ENCODE measurements around the gene ADAMTS5.

Gene ADAMTS5

DNA sequence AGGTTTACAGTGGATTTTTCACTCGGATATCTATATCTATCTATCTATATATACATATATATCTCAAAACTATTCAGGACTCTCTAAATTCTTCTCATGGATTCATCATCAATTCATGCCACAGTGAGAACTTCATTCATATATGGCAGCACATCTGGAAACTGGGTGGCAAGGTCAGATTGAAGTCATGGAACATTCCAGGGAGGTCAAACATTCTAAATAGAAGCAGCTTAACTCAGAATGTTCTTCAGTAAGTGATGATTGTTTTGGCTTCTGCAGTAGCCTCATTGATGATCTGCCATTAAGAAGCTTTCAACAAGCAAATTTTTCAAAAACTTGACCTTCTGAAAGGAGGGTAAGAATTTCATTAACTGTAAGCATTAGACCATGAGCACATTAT, 74.7 kb downstream of the ADAMTS5 start:
- Histone ChIP-seq H3K4me3 (ENCODE audit: low read depth in 1 of 2, low read length in 2 of 2) (no peak overlapping the region), H3K27ac (ENCODE audit: low read depth, low read length) (no peak overlapping the region), H3K4me1 (ENCODE audit: control insufficient read depth in 1 of 2, insufficient read depth in 2 of 2, low read length in 2 of 2) (no peaks in the 10 kb centered on the region), H3K9ac (ENCODE audit: low read depth in 1 of 2, low read length in 2 of 2) (no peak overlapping the region), H3K27me3 (ENCODE audit: control insufficient read depth in 1 of 2, insufficient read depth in 2 of 2, low read length in 2 of 2) (no peaks in the 10 kb centered on the region), H3K36me3 (ENCODE audit: control insufficient read depth in 1 of 2, insufficient read depth in 2 of 2, low read length in 2 of 2) (no peaks in the 10 kb centered on the region), H3K9me3 (ENCODE audit: control insufficient read depth in 1 of 2, low read length in 2 of 2) (no peaks in the 10 kb centered on the region)

- Histone ChIP-seq H3K9me3 (ENCODE audit: control insufficient read depth in 1 of 2, low read length in 2 of 2) (no peaks in the 10 kb centered on the region), H3K36me3 (ENCODE audit: control insufficient read depth in 1 of 2, insufficient read depth in 2 of 2, low read length in 2 of 2) (no peaks in the 10 kb centered on the region), H3K9ac (ENCODE audit: low read depth in 1 of 2, low read length in 2 of 2) (no peak overlapping the region), H3K4me3 (ENCODE audit: low read depth in 1 of 2, low read length in 2 of 2) (no peak overlapping the region), H3K27me3 (ENCODE audit: control insufficient read depth in 1 of 2, insufficient read depth in 2 of 2, low read length in 2 of 2) (no peaks in the 10 kb centered on the region), H3K27ac (ENCODE audit: low read depth, low read length) (no peak overlapping the region), H3K4me1 (ENCODE audit: control insufficient read depth in 1 of 2, insufficient read depth in 2 of 2, low read length in 2 of 2) (no peaks in the 10 kb centered on the region)
These were observed 78.0 kb downstream of the ADAMTS5 start for GRCh38 chr21:26888931-26889330.

GRCh38 chr21:26888256-26888655, 78.6 kb downstream of the ADAMTS5 start:
- Histone ChIP-seq H3K27me3 (ENCODE audit: control insufficient read depth in 1 of 2, insufficient read depth in 2 of 2, low read length in 2 of 2) (no peaks in the 10 kb centered on the region), H3K9me3 (ENCODE audit: control insufficient read depth in 1 of 2, low read length in 2 of 2) (no peaks in the 10 kb centered on the region), H3K4me1 (ENCODE audit: control insufficient read depth in 1 of 2, insufficient read depth in 2 of 2, low read length in 2 of 2) (no peaks in the 10 kb centered on the region), H3K9ac (ENCODE audit: low read depth in 1 of 2, low read length in 2 of 2) (no peak overlapping the region), H3K4me3 (ENCODE audit: low read depth in 1 of 2, low read length in 2 of 2) (no peak overlapping the region), H3K36me3 (ENCODE audit: control insufficient read depth in 1 of 2, insufficient read depth in 2 of 2, low read length in 2 of 2) (no peaks in the 10 kb centered on the region), H3K27ac (ENCODE audit: low read depth, low read length) (no peak overlapping the region)

GRCh38 chr21:26887251-26887650, 79.6 kb downstream of the ADAMTS5 start:
- no peak overlapping the region for H3K9ac ChIP-seq (ENCODE audit: low read depth in 1 of 2, low read length in 2 of 2)
- H3K4me1 ChIP-seq (ENCODE audit: control insufficient read depth in 1 of 2, insufficient read depth in 2 of 2, low read length in 2 of 2): no peaks in the 10 kb centered on the region
- H3K27ac ChIP-seq (ENCODE audit: low read depth, low read length): no peak overlapping the region
- no peaks in the 10 kb centered on the region for H3K27me3 ChIP-seq (ENCODE audit: control insufficient read depth in 1 of 2, insufficient read depth in 2 of 2, low read length in 2 of 2)
- H3K4me3 ChIP-seq (ENCODE audit: low read depth in 1 of 2, low read length in 2 of 2): no peak overlapping the region
- H3K9me3 ChIP-seq (ENCODE audit: control insufficient read depth in 1 of 2, low read length in 2 of 2): no peaks in the 10 kb centered on the region
- H3K36me3 ChIP-seq (ENCODE audit: control insufficient read depth in 1 of 2, insufficient read depth in 2 of 2, low read length in 2 of 2): no peaks in the 10 kb centered on the region

GRCh38 chr21:26884436-26884835, 82.5 kb downstream of the ADAMTS5 start:
- no peaks in the 10 kb centered on the region for H3K4me1 ChIP-seq (ENCODE audit: control insufficient read depth in 1 of 2, insufficient read depth in 2 of 2, low read length in 2 of 2)
- no peak overlapping the region for H3K4me3 ChIP-seq (ENCODE audit: low read depth in 1 of 2, low read length in 2 of 2)
- no peak overlapping the region for H3K9ac ChIP-seq (ENCODE audit: low read depth in 1 of 2, low read length in 2 of 2)
- no peaks in the 10 kb centered on the region for H3K9me3 ChIP-seq (ENCODE audit: control insufficient read depth in 1 of 2, low read length in 2 of 2)
- no peak overlapping the region for H3K27ac ChIP-seq (ENCODE audit: low read depth, low read length)
- H3K27me3 ChIP-seq (ENCODE audit: control insufficient read depth in 1 of 2, insufficient read depth in 2 of 2, low read length in 2 of 2): no peaks in the 10 kb centered on the region
- no peaks in the 10 kb centered on the region for H3K36me3 ChIP-seq (ENCODE audit: control insufficient read depth in 1 of 2, insufficient read depth in 2 of 2, low read length in 2 of 2)

- Histone ChIP-seq H3K27ac (ENCODE audit: low read depth, low read length) (no peak overlapping the region), H3K4me3 (ENCODE audit: low read depth in 1 of 2, low read length in 2 of 2) (no peak overlapping the region)
These were observed 83.1 kb downstream of the ADAMTS5 start for GRCh38 chr21:26883768-26884167.

DNA sequence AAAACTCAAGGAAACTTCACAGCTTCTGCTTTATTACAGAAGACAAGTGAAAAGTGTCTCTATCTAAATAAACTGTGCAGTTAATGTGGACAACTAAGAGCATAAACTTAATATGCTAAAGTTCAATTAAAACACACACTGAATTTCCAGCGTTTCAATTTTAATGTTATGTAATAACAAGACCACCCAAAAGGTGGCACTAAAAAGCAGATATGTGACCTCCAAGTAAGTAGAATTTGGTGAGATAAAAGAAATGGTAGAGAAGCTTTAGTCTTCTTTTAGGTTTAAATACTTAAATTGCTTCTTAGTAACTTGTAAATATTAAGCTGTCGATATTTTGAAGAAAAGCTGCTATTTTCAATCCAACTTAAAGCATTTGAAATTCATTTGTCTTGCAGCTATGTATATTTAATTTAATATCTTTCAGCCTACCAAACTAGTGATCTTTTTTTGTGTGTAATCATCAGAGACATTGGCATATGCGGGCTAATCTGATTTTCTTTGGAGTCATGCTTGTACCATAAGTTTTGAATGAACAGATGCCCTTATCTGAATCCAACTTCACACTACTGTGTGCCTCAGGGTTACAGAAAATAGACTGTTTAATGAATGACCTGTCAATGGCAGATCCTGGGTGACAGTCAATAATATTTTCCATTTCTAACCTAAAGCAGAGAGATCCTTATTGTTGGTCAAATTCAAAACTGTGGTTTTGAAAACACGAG, 85.2 kb downstream of the ADAMTS5 start:
- Histone ChIP-seq H3K27ac (ENCODE audit: low read depth, low read length) (no peak overlapping the region), H3K4me3 (ENCODE audit: low read depth in 1 of 2, low read length in 2 of 2) (no peak overlapping the region), H3K27me3 (ENCODE audit: control insufficient read depth in 1 of 2, insufficient read depth in 2 of 2, low read length in 2 of 2) (no peaks in the 10 kb centered on the region), H3K9ac (ENCODE audit: low read depth in 1 of 2, low read length in 2 of 2) (no peak overlapping the region), H3K36me3 (ENCODE audit: control insufficient read depth in 1 of 2, insufficient read depth in 2 of 2, low read length in 2 of 2) (no peaks in the 10 kb centered on the region), H3K4me1 (ENCODE audit: control insufficient read depth in 1 of 2, insufficient read depth in 2 of 2, low read length in 2 of 2) (no peaks in the 10 kb centered on the region), H3K9me3 (ENCODE audit: control insufficient read depth in 1 of 2, low read length in 2 of 2) (no peaks in the 10 kb centered on the region)

More at GRCh38 chr21:26883768-26884167, 83.1 kb downstream of the ADAMTS5 start:
- no peak overlapping the region for H3K9ac ChIP-seq (ENCODE audit: low read depth in 1 of 2, low read length in 2 of 2)
- H3K36me3 ChIP-seq (ENCODE audit: control insufficient read depth in 1 of 2, insufficient read depth in 2 of 2, low read length in 2 of 2): no peaks in the 10 kb centered on the region
- H3K27me3 ChIP-seq (ENCODE audit: control insufficient read depth in 1 of 2, insufficient read depth in 2 of 2, low read length in 2 of 2): no peaks in the 10 kb centered on the region
- H3K4me1 ChIP-seq (ENCODE audit: control insufficient read depth in 1 of 2, insufficient read depth in 2 of 2, low read length in 2 of 2): no peaks in the 10 kb centered on the region
- no peaks in the 10 kb centered on the region for H3K9me3 ChIP-seq (ENCODE audit: control insufficient read depth in 1 of 2, low read length in 2 of 2)

DNA sequence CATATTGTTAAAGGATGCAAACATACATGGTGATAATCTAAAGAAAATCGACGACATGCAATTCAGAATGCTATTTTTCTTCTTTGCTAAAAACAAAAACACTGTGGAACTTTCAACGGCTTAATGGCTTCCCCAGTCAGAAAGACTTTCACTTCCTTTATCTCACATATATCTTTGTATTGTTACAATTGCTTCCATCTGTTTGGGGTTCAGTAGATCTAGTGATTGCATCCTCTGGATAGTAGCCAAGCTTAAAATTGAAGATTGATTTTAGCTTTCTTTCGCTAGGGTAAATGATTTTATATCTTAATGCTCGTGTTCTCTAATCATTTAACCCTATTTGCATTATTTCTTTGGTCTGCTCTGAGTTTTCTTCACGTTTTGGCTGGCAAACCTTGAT, 89.9 kb downstream of the ADAMTS5 start:
- Histone ChIP-seq H3K4me3 (ENCODE audit: low read depth in 1 of 2, low read length in 2 of 2) (no peak overlapping the region), H3K27me3 (ENCODE audit: control insufficient read depth in 1 of 2, insufficient read depth in 2 of 2, low read length in 2 of 2) (no peaks in the 10 kb centered on the region), H3K9ac (ENCODE audit: low read depth in 1 of 2, low read length in 2 of 2) (no peak overlapping the region)

DNA sequence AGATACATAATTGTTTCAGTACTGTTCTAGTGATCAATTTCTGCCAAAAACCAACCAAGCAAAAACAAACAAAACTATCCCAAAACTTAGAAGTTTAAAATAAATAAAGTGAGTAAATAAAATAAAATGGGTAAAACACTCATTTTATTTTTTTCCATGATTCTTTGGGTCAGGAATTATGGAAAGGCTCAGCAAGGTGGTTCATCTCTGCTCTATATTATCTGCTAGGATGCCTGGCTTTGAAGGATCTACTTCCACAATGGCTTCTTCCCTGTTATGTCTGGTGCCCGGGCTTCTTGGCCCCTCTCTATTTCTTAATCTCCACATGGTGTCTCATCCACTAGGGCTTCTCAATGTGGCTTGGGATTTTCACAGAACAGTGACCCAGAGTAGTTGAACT, 92.5 kb downstream of the ADAMTS5 start:
- no peak overlapping the region for H3K4me3 ChIP-seq (ENCODE audit: low read depth in 1 of 2, low read length in 2 of 2)
- no peaks in the 10 kb centered on the region for H3K36me3 ChIP-seq (ENCODE audit: control insufficient read depth in 1 of 2, insufficient read depth in 2 of 2, low read length in 2 of 2)
- no peaks in the 10 kb centered on the region for H3K9me3 ChIP-seq (ENCODE audit: control insufficient read depth in 1 of 2, low read length in 2 of 2)
- no peak overlapping the region for H3K9ac ChIP-seq (ENCODE audit: low read depth in 1 of 2, low read length in 2 of 2)
- H3K4me1 ChIP-seq (ENCODE audit: control insufficient read depth in 1 of 2, insufficient read depth in 2 of 2, low read length in 2 of 2): no peaks in the 10 kb centered on the region
- H3K27ac ChIP-seq (ENCODE audit: low read depth, low read length): no peak overlapping the region
- H3K27me3 ChIP-seq (ENCODE audit: control insufficient read depth in 1 of 2, insufficient read depth in 2 of 2, low read length in 2 of 2): no peaks in the 10 kb centered on the region

More for the DNA sequence above, 89.9 kb downstream of the ADAMTS5 start:
- Histone ChIP-seq H3K4me1 (ENCODE audit: control insufficient read depth in 1 of 2, insufficient read depth in 2 of 2, low read length in 2 of 2) (no peaks in the 10 kb centered on the region), H3K36me3 (ENCODE audit: control insufficient read depth in 1 of 2, insufficient read depth in 2 of 2, low read length in 2 of 2) (no peaks in the 10 kb centered on the region), H3K9me3 (ENCODE audit: control insufficient read depth in 1 of 2, low read length in 2 of 2) (no peaks in the 10 kb centered on the region), H3K27ac (ENCODE audit: low read depth, low read length) (no peak overlapping the region)

Data from duodenal mucosa (tissue), 2 donors.